Kidney (tissue), 22 donors: ENCODE data around the gene SH2D1B. TPM values are rescaled to one million over a fixed set of nuclear protein-coding genes. Genes with fewer than 3 reads are reported as not detected.
"Not testable (repeated sequence)": the region's sequence is repeated elsewhere in the genome, so short reads cannot be mapped to it uniquely, and the experiment has no call there.

ENCODE experiments used
- DNase-seq, 5 donors: peaks; one replicate each; pipeline ENCODE4 v3.0.0-alpha.2; 2013 to 2020
- FAIRE-seq: peaks from 2 replicates; lab custom pipeline; 2012; peaks lifted over from hg19 to GRCh38; lab: Jason Lieb, UNC
- H3K27ac ChIP-seq, 2 donors: one replicate each; pipeline ENCODE4 v1.7.0; 2013; ENCODE audit warnings: low read depth in 2 of 2, low read length in 2 of 2, inconsistent platforms in 1 of 2
- H3K27me3 ChIP-seq: one replicate; pipeline ENCODE4 v1.7.1; 2013; ENCODE audit warnings: low read length, inconsistent platforms; ENCODE audit not compliant: control insufficient read depth, insufficient read depth
- H3K36me3 ChIP-seq, 3 donors: one replicate each; pipeline versions ENCODE4 v1.7.0 to v1.7.1; 2013; ENCODE audit warnings: low read length in 3 of 3, control low read depth in 1 of 3, inconsistent platforms in 1 of 3; ENCODE audit not compliant: insufficient read depth in 3 of 3, control insufficient read depth in 2 of 3
- H3K4me1 ChIP-seq, 3 donors: one replicate each; pipeline versions ENCODE4 v1.7.0 to v1.7.1; 2013; ENCODE audit warnings: low read length in 3 of 3, inconsistent platforms in 1 of 3, low read depth in 1 of 3; ENCODE audit not compliant: control insufficient read depth in 2 of 3, insufficient read depth in 2 of 3
- H3K4me3 ChIP-seq, 3 donors: one replicate each; pipeline versions ENCODE4 v1.7.0 to v1.8.1; 2013; ENCODE audit warnings: low read length in 3 of 3, control low read depth in 1 of 3, inconsistent platforms in 1 of 3
- H3K9ac ChIP-seq, 3 donors: one replicate each; pipeline versions ENCODE4 v1.7.0 to v1.7.1; 2013; ENCODE audit warnings: low read length in 3 of 3, control low read depth in 1 of 3, inconsistent platforms in 1 of 3
- H3K9me3 ChIP-seq, 3 donors: one replicate each; pipeline versions ENCODE4 v1.7.0 to v1.7.1; 2013; ENCODE audit warnings: low read length in 3 of 3, control low read depth in 1 of 3, inconsistent platforms in 1 of 3; ENCODE audit not compliant: control insufficient read depth in 2 of 3, insufficient read depth in 1 of 3
- CTCF ChIP-seq: IDR thresholded peaks from 3 replicates; pipeline ENCODE4 v1.5.1; 2012; ENCODE audit warnings: mild to moderate bottlenecking, moderate library complexity, borderline replicate concordance; ENCODE audit not compliant: insufficient read depth; ENCODE audit errors: extremely low read depth
- intact Hi-C: fragments of 100-400 bp; cut with DNase I; formaldehyde crosslinking; loops from one replicate; pipeline ENCODE4 v1.11.1; 2022
- long read RNA-seq, 10 donors: library from polyadenylated mRNA in 1 of 10; unstranded in 1 of 10; transcript quantifications; one replicate each; pipeline ENCODE4 v2.0.0 and lab custom pipeline, GENCODE V29; 2021 to 2026
- polyA plus RNA-seq: library from polyadenylated mRNA; stranded (reverse); fragments of 350-450 nt; fragmentation: Illumina TruSeq; extraction: RNeasy Lipid Tissue Mini Kit (QIAGEN cat#74804); gene quantifications from one replicate; pipeline ENCODE4 v1.2.3, GENCODE V29; 2014; ENCODE audit warnings: low read depth, low replicate concordance; ENCODE audit not compliant: insufficient read depth
- total RNA-seq: library from RNA; stranded (reverse); fragmentation: NEBNext Ultra II Directional; extraction: Animal tissue kit (Norgen Biotek cat#: 25700); gene quantifications from one replicate; pipeline ENCODE4 v1.2.1, GENCODE V29; 2021
- donor health status: control.
- donor health status: control.
- donor health status: control.
- donor health status: control.
- donor health status: control.
- donor health status: DM: yes; HTN: yes; CAD: no.
- donor health status: Normal renal cell carcinoma (clear cell type).

Gene SH2D1B
- total RNA-seq (0.76 TPM), polyA plus RNA-seq (not detected)
- long read RNA-seq, donor 1 = 0 reads
- long read RNA-seq, donor 2 = 0 reads
- long read RNA-seq, donor 3 = 0 reads
- long read RNA-seq, donor 4 = 0 reads
- long read RNA-seq, donor 5 = 0 reads
- long read RNA-seq, donor 6 = 0 reads
- long read RNA-seq, donor 7, partial matches to known transcripts = 0 of 2 reads
- long read RNA-seq, donor 7, other reads (novel, unspliced or antisense) = 0 of 2 reads
- long read RNA-seq, donor 8 = 0 reads
- long read RNA-seq, donor 9 = 0 reads
- long read RNA-seq, donor 10 = 0 reads

GRCh38 chr1:162412002-162412401 is at the start of gene SH2D1B:
TSS of gene SH2D1B (minus strand) at chr1:162412136. CDS start at chr1:162412016, 120 bp downstream.
- peaks cover 0 to 3% (median 2%) of the 10 kb centered on the region in 3 donors for H3K9me3 ChIP-seq
- TF ChIP-seq CTCF = no peak
- intact Hi-C loops = no loop called here
- DNase-seq (no peak), FAIRE-seq (no peak)
- H3K4me1 ChIP-seq = no peaks in the 10 kb centered on the region
- no peak within 1 kb of the TSS for H3K27ac ChIP-seq
- no peak within 1 kb of the TSS for H3K4me3 ChIP-seq
- H3K36me3 ChIP-seq = no peaks in the 10 kb centered on the region
- H3K27me3 ChIP-seq = no peaks in the 10 kb centered on the region
- H3K9ac ChIP-seq = no peak within 1 kb of the TSS

DNA sequence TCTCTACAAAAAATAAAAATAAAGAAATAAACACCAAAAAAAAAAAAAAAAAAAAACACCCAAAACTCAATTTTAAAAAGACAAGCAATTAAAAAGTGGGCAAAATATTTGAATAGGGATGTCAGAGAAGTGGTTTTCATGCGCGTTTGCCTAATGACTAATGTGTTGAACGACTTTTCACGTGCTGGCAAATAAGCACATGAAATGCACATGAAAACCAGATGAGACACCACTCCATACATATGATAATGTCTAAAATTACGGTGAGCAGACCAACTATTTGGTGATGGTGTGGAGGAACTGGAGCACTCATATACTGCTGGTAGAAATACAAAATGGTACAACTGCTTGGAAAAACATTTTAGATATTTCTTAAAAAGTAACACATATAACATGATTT is 46.3 kb upstream of the SH2D1B start:
- Histone ChIP-seq H3K36me3 (no peaks in the 10 kb centered on the region), H3K9ac (no peak overlapping the region), H3K4me3 (no peak overlapping the region), H3K27me3 (no peaks in the 10 kb centered on the region), H3K9me3 (no peaks in the 10 kb centered on the region), H3K27ac (no peak overlapping the region), H3K4me1 (no peaks in the 10 kb centered on the region)
- intact Hi-C loops = no loop called here
- FAIRE-seq (no peak), DNase-seq (no peak)
- TF ChIP-seq CTCF = no peak

- no peaks in the 10 kb centered on the region for H3K36me3 ChIP-seq
- H3K4me1 ChIP-seq = no peaks in the 10 kb centered on the region
- H3K9ac ChIP-seq = no peak overlapping the region
- H3K27me3 ChIP-seq = no peaks in the 10 kb centered on the region
- H3K9me3 ChIP-seq = no peaks in the 10 kb centered on the region
- H3K27ac ChIP-seq = no peak overlapping the region
- FAIRE-seq = no peak
- intact Hi-C loops = no loop called here
- no peak for TF ChIP-seq CTCF
- H3K4me3 ChIP-seq = no peak overlapping the region
- no peak for DNase-seq
Measured at GRCh38 chr1:162456323-162456722, 44.4 kb upstream of the SH2D1B start.

DNA sequence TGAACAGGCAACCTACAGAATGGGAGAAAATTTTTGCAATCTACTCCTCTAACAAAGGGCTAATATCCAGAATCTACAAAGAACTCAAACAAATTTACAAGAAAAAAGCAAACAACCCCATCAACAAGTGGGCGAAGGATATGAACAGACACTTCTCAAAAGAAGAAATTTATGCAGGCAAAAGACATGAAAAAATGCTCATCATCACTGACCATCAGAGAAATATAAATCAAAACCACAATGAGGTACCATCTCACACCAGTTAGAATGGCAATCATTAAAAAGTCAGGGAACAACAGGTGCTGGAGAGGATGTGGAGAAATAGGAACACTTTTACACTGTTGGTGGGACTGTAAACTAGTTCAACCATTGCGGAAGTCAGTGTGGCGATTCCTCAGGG is 42.4 kb upstream of the SH2D1B start:
- H3K9ac ChIP-seq, DNase-seq, H3K27ac ChIP-seq, H3K4me1 ChIP-seq, H3K36me3 ChIP-seq, H3K4me3 ChIP-seq, intact Hi-C loops, H3K27me3 ChIP-seq, H3K9me3 ChIP-seq, FAIRE-seq: not testable (repeated sequence)
